GM18502 (cell line): ENCODE results near the gene PRSS38.
"Not testable (repeated sequence)": the region's sequence is repeated elsewhere in the genome, so short reads cannot be mapped to it uniquely, and the experiment has no call there.

Experiments
- ATAC-seq: cut with Tn5 transposase; IDR thresholded peaks from one replicate; pipeline ENCODE4 v1.9.1; 2021; ENCODE audit warnings: mild to moderate bottlenecking; ENCODE audit not compliant: unreplicated experiment, poor library complexity

The PRSS38 gene

DNA sequence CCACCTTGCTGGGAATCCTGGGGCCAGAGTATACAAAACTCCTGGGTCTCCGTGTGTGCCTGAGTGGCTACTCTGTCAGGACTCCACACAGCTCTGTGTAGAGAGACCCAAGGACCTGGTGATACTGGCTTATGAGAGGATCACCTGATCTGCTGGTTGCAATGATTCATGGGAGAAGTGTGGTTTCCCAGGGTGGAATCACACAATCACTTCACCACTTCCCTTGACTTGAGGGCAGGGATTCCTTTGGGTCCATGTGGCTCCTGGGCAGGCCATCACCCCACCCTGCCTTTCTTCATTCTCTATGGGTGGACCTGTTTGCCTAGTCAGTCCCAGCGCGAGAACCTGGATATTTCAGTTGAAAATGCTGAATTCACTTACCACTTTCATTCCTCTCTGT, 13.3 kb downstream of the PRSS38 start:
- ATAC-seq: no peak

DNA sequence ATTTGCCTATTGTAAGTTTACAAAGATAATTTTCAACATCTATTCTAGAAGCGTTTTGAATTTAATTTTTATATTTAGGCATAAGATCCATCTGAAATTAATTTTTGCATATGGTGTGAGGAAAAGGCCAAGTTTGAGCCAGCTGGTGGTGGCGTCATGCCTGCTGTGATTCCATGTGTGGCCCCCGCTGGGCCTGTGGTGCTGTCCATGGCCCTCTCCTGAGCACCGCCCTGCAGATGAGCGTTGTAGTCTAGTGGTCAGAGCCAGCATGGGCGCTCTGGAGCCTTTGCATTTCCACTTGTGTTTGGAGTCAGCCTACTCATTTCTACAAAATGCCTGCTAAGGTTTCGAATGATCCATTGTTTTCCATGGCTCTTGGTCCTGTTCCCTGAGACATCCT, 22.7 kb downstream of the PRSS38 start:
- ATAC-seq: no peak

DNA sequence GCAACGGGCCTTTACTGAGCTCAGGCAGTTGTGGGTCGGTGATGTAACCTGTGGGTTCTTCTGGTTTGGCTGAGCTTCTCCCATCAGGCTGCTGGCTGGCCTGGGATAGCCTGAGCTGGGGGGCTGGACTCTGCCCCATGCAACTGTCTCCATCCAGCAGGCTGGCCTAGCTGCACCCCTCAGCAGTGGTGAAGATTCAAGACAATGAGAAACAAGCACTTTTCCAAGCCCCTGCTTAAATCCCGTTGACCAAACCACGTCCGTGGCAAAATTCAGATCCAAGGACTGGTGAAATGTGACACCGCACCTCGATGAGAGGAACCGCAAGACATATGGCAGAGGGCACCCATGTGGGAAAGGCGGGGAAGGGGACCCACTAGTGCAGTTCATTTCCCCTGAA, 25.6 kb downstream of the PRSS38 start:
- ATAC-seq: no peak

DNA sequence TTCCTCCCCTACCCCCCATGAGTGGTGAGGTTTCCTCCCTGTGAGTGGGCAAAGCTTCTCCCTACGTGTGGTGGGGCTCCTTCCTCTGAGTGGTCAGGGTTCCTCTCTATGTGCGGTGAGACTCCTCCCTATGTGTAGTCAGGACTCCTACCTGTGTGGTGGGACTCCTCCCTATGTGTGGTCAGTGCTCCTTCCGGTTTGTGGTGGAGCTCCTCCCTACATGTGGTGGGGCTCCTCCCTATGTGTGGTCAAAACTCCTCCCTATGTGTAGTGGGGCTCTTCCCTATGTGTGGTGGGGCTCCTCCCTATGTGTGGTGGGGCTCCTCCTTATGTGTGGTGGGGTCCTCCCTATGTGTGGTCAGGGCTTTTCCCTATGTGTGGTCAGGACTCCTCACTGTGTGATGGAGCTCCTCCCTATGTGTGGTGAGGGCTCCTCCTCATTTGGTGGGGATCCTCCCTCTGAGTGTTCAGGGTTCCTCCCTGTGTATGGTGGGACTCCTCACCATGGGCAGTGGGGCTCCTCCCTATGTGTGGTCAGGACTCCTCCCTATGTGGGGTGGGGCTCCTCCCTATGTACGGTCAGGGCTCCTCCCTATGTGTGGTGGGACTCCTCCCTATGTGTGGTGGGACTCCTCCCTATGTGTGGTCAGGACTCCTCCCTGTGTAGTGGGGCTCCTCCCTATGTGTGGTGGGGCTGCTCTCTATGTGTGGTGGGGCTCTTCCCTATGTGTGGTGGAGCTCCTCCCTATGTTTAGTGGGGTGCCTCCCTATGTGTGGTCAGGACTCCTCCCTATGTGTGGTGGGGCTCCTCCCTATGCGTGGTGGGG, 29.1 kb downstream of the PRSS38 start:
- ATAC-seq: no peak

DNA sequence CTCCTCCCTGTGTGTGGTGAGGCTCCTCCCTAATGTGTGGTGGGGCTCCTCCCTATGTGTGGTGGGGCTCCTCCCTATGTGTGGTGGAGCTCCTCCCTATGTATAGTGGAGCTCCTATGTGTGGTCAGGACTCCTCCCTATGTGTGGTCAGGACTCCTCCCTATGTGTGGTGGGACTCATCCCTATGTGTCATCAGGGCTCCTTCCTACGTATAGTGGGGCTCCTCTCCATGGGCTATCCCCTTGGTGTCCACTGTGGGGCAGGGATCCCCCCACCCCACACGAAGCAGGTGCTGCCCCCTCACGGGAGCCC, 29.6 kb downstream of the PRSS38 start:
- no peak for ATAC-seq

DNA sequence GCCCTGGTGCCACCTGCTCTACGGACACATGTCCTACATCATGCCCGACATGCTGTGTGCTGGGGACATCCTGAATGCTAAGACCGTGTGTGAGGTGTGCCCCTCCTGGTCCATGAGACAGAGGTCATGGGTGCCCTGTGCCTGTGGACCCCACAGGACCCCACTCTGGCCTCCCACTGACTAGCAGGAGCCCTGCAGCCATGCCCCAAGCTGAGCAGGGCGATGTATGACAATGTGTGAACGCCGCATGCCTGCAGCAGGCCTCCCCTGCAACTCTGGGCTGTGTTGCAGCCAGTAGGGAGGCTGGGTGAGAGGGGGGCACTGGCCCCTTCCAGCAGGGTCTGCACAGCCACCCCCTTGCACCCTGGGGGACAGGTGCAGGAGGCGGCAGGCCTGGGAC, 30.0 kb downstream of the PRSS38 start:
- ATAC-seq: no peak

DNA sequence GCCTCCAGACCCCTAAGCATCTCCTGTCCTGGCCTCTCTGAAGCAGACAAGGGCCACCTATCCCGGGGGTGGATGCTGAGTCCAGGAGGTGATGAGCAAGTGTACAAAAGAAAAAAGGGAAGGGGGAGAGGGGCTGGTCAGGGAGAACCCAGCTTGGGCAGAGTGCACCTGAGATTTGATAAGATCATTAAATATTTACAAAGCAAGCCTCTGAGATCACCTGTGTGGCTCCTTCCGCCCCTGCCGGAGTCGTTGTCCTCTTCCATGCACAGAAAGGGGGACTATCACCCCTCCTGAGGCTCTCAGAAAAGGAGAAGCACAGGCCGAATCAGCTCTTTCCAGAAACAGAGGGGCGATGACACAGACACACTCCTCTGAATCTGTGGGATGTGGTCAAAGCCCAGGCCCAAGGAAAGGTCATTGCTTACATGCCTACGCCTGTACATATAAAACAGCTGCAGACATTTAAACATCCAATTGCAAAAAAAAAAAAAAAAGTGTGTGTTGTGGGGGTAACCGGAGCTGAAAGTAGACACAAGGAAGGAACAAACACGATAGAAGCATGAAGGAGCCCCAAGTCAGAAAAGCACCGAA, 30.9 kb downstream of the PRSS38 start:
- ATAC-seq: no peak

DNA sequence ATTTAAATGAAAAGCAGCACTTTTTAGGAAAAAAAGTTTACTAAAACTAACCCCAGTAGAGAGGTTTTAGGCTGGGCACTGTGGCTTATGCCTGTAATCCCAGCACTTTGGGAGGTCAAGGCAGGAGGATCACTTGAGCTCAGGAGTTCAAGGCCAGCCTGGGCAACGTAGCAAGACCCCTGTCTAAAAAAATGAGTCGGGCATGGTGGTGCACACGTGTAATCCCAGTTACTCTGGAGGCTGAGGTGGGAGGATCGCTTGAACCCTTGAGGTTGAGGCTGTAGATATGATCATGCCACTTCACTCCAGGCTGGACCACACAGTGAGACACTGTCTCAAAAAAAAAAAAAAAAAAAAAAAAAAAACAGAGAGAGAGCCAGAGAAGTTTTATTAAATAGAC, 31.6 kb downstream of the PRSS38 start:
- ATAC-seq: not testable (repeated sequence)

DNA sequence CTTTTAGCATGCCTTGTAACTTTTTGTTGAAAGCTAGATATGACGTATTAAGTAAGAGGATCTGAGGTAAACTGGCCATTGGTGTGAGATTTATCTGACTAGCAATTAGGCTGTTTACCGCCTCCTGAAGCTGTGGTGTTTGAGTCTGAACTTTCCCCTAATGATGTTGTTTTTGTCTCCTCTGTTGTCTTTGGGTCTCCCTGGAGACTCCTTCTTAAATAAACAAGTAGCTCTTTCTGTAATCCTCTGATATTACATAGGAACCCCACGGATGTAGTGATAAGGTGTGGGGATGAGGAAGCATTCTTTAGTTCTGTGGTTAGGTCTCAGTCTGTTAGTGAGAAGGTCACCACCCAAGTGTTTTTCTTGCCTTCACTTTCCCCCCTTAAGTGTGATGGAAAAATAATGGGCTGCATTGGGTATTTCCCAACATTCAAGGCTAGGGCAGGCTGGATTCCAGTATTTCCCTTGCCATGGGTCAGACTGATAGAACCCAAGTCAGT, 33.0 kb downstream of the PRSS38 start:
- no peak for ATAC-seq

DNA sequence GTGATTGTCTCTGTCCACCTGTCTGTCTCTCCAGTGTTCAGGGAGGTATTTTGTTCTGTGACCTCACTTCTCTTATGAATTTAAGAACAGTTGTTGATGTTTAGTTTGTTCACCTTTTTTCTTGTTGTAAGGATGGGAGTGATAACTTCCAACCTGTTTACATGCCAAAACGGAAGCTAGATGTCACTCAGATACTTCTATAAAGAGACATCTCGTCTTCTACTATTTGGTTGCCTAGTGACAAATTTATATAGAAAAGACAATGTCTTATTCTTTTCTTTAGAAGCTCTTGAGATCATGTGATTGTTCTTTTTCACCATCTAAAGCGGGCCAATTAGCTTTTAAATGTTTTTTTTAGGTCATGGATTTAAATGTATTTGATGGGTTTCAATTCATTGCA, 33.8 kb downstream of the PRSS38 start:
- ATAC-seq: no peak

DNA sequence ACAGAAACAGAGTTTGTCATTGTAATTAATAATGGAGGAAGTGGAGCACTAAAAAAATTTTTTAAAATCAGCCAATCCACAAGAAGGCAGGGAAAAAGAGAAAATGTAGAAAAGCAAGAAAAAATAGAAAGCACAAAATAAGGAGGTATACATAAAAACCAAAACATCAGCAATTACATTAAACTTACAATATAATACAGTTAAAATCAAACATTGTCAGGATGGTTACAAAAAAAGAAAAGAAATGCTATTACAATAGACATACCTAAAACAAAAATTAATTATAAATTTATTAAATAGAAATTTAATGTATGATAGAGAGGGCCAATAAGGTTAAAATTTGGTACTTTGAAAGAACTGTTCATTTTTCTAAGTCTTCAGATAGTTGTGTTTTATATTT, 38.7 kb downstream of the PRSS38 start:
- ATAC-seq: no peak

DNA sequence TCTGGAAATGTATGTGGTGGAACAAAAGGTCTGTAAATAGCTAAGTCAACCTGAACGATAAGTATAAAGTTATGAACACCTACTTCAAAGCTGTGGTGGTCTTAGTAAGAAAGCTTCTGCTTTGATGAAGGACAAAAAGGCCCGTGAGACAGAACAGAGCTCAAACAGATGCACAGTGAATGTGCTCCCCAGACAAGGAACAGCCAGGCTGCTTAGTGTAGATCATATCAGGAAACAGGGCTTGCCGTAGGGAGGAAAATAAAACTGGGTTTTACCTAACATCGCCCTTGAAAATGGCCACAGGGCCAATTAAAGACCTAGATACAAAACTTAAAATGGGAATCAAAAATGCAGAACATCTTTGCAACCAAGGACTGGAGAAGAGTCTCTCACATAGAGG, 40.2 kb downstream of the PRSS38 start:
- ATAC-seq: no peak

DNA sequence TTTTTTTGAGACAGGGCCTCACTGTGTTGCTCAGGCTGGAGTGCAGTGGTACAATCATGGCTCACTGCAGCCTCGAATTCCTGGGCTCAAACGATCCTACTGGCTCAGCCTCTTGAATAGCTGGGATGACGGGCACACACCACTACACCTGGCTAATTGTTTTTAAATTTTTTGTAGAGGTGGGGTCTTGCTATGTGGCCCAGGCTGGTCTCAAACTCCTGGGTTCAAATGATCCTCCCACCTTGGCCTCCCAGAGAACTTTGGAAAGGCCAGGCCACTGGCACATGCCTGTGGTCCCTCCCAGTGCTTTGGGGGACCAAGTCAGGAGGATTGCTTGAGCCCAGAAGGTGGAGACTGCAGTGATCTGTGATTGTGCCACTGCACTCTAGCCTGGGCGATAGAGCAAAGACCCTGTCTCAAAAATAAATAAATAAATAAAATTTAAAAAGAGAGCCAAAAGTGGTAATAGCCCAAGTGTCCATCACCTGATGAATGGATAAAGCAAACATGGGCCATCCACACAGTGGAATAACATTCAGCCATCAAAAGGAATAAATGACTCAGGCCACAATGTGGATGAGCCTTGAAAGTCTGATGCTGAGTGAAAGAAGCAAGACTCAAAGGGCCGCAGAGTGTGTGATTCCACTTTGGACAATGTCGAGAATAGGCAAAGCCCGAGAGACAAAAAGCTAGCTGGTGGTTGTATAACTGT, 40.8 kb downstream of the PRSS38 start:
- no peak for ATAC-seq

DNA sequence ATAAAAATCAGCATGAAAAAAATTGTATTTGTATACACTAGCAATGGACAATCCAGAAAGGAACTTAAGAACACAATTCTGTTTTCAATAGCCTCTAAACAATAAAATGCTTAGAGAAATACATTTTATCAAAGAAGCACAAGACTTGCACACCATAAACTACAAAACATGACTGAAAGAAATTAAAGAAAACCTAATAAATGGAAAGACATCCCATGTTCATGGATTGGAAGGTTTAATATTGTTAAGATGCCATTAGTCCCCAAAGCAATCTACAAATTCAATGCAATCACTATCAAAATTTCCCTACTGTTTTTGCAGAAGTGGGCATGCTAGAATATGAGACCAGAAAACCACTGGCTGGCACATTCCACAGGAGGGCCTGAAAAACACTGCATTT, 49.4 kb downstream of the PRSS38 start:
- ATAC-seq: no peak

DNA sequence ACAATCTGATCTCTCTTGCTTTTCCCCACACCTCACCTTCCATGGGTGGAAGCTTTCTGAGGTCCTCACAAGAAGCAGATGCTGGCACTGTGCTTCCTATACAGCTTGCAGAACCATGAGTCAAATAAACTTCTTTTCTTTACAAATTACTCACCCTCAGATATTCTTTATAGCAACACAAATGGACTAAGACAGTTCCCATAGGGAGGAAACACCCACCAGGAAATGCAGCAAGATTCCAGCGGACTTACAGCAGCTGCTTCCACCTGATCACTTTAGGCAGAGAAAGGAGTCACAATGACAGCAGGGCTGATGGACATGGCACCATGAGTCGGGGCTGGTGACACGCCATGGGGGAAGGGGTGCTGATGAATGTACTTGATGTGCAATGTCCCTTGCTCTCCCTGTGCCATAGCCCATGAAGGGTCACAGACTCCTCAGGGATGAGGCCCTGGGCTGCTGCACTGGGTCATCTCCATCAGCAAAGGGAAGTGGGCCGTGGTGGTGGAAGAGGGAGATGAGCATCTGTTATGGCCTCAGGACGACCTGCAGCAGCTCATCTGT, 53.9 kb downstream of the PRSS38 start:
- no peak for ATAC-seq

DNA sequence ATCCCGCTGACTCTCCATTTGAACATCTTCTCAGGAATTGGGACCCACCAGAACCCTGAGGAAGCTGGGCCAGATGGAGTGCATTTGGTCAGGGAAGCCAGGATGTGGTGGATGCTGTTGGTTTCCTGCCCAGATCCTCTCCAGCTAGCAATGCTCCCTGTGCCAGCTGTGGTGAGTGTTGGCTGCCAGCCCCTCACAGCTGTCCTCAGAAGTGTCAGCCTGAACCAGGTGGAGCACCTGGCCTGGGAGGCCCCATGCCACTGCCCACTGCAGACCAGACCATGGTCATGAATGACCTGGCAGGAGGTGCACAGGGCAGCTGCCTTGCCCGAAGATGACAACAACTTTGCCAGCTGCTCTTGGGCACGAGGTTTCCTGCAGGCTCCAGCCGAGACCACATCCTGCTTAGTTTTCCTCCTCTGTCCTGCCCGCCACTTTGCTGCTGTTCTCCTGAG, 54.4 kb downstream of the PRSS38 start:
- no peak for ATAC-seq

DNA sequence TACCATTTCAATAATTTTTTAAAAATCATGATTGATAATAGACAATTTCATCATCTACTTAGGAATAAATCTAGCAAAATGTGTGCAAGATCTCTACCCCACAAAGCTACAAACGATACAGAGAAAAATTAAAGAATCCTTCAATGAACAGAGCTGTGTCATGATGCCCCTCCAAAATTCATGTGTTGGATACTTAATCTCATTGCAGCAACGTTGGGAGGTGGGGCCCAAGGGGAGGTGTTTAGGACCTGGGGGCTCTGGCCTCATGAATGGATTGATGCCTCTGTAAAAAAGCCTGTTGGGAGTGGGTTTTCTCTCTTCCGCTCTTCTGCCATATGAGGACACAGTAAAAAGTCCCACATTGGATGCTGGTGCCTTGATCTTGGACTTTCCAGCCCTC, 54.9 kb downstream of the PRSS38 start:
- no peak for ATAC-seq

DNA sequence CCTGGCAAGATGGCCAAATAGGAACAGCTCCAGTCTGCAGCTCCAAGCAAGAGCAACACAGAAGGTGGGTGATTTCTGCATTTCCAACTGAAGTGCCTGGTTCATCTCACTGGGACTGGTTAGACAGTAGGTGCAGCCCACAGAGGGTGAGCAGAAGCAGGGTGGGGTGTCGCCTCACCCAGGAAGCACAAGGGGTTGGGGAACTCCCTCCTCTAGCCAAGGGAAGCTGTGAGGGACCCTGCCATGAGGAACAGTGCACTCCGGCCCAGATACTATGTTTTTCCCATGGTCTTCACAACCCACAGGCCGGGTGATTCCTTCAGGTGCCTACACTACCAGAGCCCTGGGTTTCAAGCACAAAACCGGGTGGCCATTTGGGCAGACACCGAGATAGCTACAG, 56.4 kb downstream of the PRSS38 start:
- ATAC-seq: not testable (repeated sequence)

DNA sequence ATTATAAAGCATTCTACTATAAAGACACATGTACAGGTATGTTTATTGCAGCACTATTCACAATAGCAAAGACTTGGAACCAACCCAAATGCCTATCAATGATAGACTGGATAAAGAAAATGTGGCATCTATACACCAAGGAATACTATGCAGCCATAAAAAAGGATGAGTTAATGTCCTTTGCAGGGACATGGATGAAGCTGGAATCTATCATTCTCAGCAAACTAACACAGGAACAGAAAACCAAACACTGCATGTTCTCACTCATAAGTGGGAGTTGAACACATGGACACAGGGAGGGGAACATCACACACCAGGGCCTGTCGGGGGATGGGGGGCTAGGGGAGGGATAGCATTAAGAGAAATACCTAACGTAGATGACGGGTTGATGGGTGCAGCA, 62.3 kb downstream of the PRSS38 start:
- ATAC-seq: not testable (repeated sequence)

DNA sequence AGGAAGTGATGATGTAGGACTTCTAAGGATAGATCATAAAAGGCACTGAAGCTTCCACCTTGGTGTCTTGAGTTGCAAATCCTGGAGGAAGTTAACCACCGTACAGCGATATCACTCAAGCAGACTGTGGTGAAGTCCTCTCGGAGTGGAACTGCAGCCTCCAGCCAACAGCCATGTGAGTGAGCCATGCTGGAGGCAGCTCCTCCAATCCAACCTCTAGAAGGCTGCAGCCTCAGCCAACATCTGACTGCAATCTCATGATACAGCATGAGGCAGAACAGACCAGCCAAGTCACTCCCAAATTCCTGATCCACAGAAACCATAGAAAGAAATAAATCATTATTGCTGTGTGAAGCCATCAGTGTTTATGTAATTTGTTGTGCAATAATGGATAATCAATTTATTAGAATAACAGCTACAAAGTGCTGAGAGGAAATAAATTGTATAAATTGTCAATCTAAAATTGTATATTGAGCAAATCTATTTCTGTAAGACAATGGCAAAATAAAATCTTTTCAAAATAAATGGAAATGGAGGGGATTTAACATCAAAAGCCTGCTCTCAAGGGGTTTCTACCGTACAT, 65.0 kb downstream of the PRSS38 start:
- ATAC-seq: no peak

DNA sequence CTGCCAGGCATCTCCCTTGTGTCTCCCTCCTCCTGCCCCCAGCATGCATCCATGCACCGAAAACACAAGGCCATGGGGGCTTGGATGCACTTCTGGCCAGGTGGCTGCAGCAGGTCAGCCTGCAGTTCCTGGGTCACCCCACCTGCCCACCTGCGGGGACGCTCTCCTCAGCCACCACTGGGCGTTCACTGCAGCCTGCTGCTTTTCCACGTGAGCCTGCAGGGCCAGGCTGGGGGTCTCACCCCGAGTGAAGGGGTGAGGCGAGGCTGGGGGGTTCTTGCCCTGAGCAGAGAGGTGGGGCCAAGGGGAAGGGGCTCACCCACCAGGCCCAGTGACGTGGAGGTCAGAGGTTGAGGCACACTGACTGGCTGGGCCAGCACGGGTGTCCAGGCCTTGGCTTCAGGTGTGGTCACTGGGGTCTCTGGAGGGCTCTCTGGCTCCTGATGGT, 67.6 kb downstream of the PRSS38 start:
- no peak for ATAC-seq
